ENCODE results near the gene SPN. TPM values are rescaled to one million over a fixed set of nuclear protein-coding genes. Genes with fewer than 3 reads are reported as not detected.
"Not testable (repeated sequence)": the region's sequence is repeated elsewhere in the genome, so short reads cannot be mapped to it uniquely, and the experiment has no call there.

SPN gene
- polyA plus RNA-seq, 1 donor (not counting 4 experiments of a cell fraction or from before 2014, with no cell fraction given), result 0.07 TPM

DNA sequence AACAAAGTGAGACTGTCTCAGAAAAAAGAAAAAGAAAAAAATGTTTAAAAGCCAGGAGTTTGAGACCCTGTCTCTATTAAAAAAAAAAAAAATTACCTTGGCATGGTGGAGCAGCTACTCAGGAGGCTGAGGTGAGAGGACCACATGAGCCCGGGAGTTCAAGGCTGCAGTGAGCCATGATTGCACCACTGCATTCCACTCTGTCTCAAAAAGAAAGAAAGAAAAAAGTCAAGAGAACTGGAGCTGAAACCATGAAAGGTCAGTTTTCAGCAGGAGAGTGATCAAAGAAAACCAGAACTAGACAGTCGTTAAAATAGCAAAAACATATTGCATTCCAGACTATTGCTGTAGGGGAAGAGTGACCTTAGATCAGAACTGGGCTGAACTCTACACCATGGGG, 24.7 kb downstream of the SPN start:
- Histone ChIP-seq H3K36me3 (ENCODE audit: control insufficient read depth in 2 of 2, extremely low read depth in 1 of 2, insufficient read depth in 2 of 2, low read length in 2 of 2) (no peaks in the 10 kb centered on the region), H2AFZ (ENCODE audit: control insufficient read depth, low read length) (no peak overlapping the region), H3K27ac (ENCODE audit: control insufficient read depth, insufficient read depth, low read length) (no peak overlapping the region), H3K4me2 (ENCODE audit: control insufficient read depth, extremely low read depth, insufficient read depth, low read depth, low read length) (no peak overlapping the region), H3K79me2 (ENCODE audit: control insufficient read depth, insufficient read depth, low read length) (no peaks in the 10 kb centered on the region), H3K9me1 (ENCODE audit: control insufficient read depth, extremely low read depth, insufficient read depth, low read length) (no peaks in the 10 kb centered on the region), H4K20me1 (ENCODE audit: control insufficient read depth, extremely low read depth, insufficient read depth, low read length) (no peaks in the 10 kb centered on the region), H3K9ac (ENCODE audit: control insufficient read depth, extremely low read depth, insufficient read depth, low read length) (no peak overlapping the region), H3K4me1 (ENCODE audit: control insufficient read depth, extremely low read depth, insufficient read depth, low read length) (no peaks in the 10 kb centered on the region), H3K9me3 (ENCODE audit: control insufficient read depth, low read depth, low read length) (no peaks in the 10 kb centered on the region), H3K27me3 (ENCODE audit: control insufficient read depth, extremely low read depth, insufficient read depth, low read length) (no peaks in the 10 kb centered on the region), H3K4me3 (ENCODE audit: control insufficient read depth in 2 of 3, extremely low read depth in 1 of 3, insufficient read depth in 2 of 3, low read depth in 1 of 3, low read length in 3 of 3) (no peak overlapping the region)
- DNase-seq (ENCODE audit: low read depth, low spot score) (no peak), FAIRE-seq (no peak)
- dilution Hi-C loops (cut with MboI; ENCODE audit: extremely low pct_ligation_motif_present, low sequenced_read_pairs), result no loop called here
- TF ChIP-seq, protein P1, sequence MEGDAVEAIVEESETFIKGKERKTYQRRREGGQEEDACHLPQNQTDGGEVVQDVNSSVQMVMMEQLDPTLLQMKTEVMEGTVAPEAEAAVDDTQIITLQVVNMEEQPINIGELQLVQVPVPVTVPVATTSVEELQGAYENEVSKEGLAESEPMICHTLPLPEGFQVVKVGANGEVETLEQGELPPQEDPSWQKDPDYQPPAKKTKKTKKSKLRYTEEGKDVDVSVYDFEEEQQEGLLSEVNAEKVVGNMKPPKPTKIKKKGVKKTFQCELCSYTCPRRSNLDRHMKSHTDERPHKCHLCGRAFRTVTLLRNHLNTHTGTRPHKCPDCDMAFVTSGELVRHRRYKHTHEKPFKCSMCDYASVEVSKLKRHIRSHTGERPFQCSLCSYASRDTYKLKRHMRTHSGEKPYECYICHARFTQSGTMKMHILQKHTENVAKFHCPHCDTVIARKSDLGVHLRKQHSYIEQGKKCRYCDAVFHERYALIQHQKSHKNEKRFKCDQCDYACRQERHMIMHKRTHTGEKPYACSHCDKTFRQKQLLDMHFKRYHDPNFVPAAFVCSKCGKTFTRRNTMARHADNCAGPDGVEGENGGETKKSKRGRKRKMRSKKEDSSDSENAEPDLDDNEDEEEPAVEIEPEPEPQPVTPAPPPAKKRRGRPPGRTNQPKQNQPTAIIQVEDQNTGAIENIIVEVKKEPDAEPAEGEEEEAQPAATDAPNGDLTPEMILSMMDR (optimal IDR thresholded peaks at IDR 0.05 in 1 of 3, IDR thresholded peaks at IDR 0.05 in 1 of 3, conservative IDR thresholded peaks at IDR 0.05 in 1 of 3; ENCODE audit: extremely low read depth in 1 of 3, insufficient read depth in 2 of 3, low read length in 3 of 3), result no peak
- no peak for TF ChIP-seq EZH2 (IDR thresholded peaks at IDR 0.05; ENCODE audit: low read length)

DNA sequence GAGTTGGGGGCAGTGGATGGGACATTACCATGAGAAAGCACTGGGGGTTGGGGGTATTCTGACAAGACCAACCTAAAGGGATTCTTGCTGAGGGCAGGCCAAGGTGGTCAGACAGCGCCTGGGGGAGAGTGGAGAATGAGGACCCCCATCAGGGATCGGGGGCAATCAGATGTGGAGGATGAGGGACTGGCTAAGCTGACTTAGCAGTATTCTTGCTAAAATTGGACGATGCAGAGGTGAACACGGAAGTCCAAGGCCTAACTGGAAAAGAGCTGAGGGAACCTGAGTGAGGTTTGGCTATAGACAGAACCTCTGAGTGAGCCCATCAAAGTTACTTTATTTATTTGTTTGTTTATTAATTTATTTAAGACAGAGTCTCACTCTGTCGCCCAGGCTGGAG, 25.1 kb downstream of the SPN start:
- no peaks in the 10 kb centered on the region for H3K79me2 ChIP-seq (ENCODE audit: control insufficient read depth, insufficient read depth, low read length)
- dilution Hi-C loops (cut with MboI; ENCODE audit: extremely low pct_ligation_motif_present, low sequenced_read_pairs), result no loop called here
- no peak overlapping the region for H3K4me3 ChIP-seq (ENCODE audit: control insufficient read depth in 2 of 3, extremely low read depth in 1 of 3, insufficient read depth in 2 of 3, low read depth in 1 of 3, low read length in 3 of 3)
- H3K9me3 ChIP-seq (ENCODE audit: control insufficient read depth, low read depth, low read length), result no peaks in the 10 kb centered on the region
- no peaks in the 10 kb centered on the region for H3K4me1 ChIP-seq (ENCODE audit: control insufficient read depth, extremely low read depth, insufficient read depth, low read length)
- no peak overlapping the region for H3K9ac ChIP-seq (ENCODE audit: control insufficient read depth, extremely low read depth, insufficient read depth, low read length)
- H3K27me3 ChIP-seq (ENCODE audit: control insufficient read depth, extremely low read depth, insufficient read depth, low read length), result no peaks in the 10 kb centered on the region
- H3K4me2 ChIP-seq (ENCODE audit: control insufficient read depth, extremely low read depth, insufficient read depth, low read depth, low read length), result no peak overlapping the region
- H3K36me3 ChIP-seq (ENCODE audit: control insufficient read depth in 2 of 2, extremely low read depth in 1 of 2, insufficient read depth in 2 of 2, low read length in 2 of 2), result no peaks in the 10 kb centered on the region
- no peaks in the 10 kb centered on the region for H3K9me1 ChIP-seq (ENCODE audit: control insufficient read depth, extremely low read depth, insufficient read depth, low read length)
- FAIRE-seq (no peak), DNase-seq (ENCODE audit: low read depth, low spot score) (no peak)
- no peaks in the 10 kb centered on the region for H4K20me1 ChIP-seq (ENCODE audit: control insufficient read depth, extremely low read depth, insufficient read depth, low read length)
- H3K27ac ChIP-seq (ENCODE audit: control insufficient read depth, insufficient read depth, low read length), result no peak overlapping the region
- TF ChIP-seq EZH2 (IDR thresholded peaks at IDR 0.05; ENCODE audit: low read length), result no peak
- TF ChIP-seq, protein P1 (optimal IDR thresholded peaks at IDR 0.05 in 1 of 3, IDR thresholded peaks at IDR 0.05 in 1 of 3, conservative IDR thresholded peaks at IDR 0.05 in 1 of 3; ENCODE audit: extremely low read depth in 1 of 3, insufficient read depth in 2 of 3, low read length in 3 of 3), result no peak
- H2AFZ ChIP-seq (ENCODE audit: control insufficient read depth, low read length), result no peak overlapping the region

DNA sequence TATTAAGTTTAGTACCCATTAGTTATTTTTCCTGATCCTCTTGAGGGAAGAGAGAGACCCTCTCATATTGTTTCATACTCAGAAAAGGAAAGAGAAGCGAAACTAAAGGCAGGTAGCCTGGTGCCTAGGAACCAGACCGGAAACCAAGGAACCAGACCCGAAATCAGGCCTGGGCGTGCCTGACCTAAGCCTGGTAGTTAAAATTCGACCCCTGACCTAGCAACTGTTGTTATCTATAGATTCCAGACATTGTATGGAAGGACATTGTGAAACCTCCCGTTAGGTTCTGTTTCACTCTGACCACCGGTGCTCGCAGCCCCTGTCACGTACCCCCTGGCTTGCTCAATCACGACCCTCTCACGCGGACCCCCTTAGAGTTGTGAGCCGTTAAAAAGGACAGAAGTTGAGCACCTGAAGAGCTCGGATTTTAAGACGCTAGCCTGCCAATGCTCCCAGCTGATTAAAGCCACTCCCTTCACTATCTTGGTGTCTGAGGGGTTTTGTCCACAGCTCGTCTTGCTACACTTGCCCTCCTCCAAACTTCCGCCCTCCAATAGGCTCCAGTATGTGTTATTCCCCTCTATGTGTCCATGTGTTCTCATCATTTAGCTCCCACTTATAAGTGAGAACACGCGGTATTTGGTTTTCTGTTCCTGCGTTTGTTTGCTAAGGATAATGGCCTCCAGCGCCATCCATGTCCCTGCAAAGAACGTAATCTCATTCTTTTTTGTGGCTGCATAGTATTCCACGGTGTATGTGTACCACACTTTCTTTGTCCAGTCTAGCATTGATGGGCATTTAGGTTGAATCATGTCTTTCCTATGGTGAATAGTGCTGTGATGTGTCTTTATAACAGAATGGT, 26.7 kb downstream of the SPN start:
- DNase-seq (ENCODE audit: low read depth, low spot score); H3K9me3 ChIP-seq (ENCODE audit: control insufficient read depth, low read depth, low read length); H3K36me3 ChIP-seq (ENCODE audit: control insufficient read depth in 2 of 2, extremely low read depth in 1 of 2, insufficient read depth in 2 of 2, low read length in 2 of 2); dilution Hi-C loops (cut with MboI; ENCODE audit: extremely low pct_ligation_motif_present, low sequenced_read_pairs); H3K27me3 ChIP-seq (ENCODE audit: control insufficient read depth, extremely low read depth, insufficient read depth, low read length); H3K4me2 ChIP-seq (ENCODE audit: control insufficient read depth, extremely low read depth, insufficient read depth, low read depth, low read length); FAIRE-seq; H3K4me1 ChIP-seq (ENCODE audit: control insufficient read depth, extremely low read depth, insufficient read depth, low read length); H4K20me1 ChIP-seq (ENCODE audit: control insufficient read depth, extremely low read depth, insufficient read depth, low read length); H2AFZ ChIP-seq (ENCODE audit: control insufficient read depth, low read length); H3K4me3 ChIP-seq (ENCODE audit: control insufficient read depth in 2 of 3, extremely low read depth in 1 of 3, insufficient read depth in 2 of 3, low read depth in 1 of 3, low read length in 3 of 3); H3K9ac ChIP-seq (ENCODE audit: control insufficient read depth, extremely low read depth, insufficient read depth, low read length); H3K9me1 ChIP-seq (ENCODE audit: control insufficient read depth, extremely low read depth, insufficient read depth, low read length); H3K79me2 ChIP-seq (ENCODE audit: control insufficient read depth, insufficient read depth, low read length); H3K27ac ChIP-seq (ENCODE audit: control insufficient read depth, insufficient read depth, low read length): not testable (repeated sequence)

DNA sequence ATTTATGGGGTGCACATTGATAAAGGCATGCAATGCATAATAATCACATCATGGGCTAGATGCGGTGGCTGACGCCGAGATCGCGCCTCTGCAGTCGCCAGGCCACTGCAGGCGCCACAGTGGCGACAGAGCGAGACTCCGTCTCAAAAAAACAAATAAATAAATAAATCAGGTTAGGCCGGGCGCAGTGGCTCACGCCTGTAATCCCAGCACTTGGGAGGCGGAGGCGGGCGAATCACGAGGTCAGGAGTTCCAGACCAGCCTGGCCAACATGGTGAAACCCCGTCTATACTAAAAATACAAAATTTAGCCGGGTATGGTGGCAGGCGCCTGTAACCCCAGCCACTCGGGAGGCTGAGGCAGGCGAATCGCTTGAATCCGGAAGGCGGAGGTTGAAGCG, 29.6 kb downstream of the SPN start:
- H3K9ac ChIP-seq (ENCODE audit: control insufficient read depth, extremely low read depth, insufficient read depth, low read length); dilution Hi-C loops (cut with MboI; ENCODE audit: extremely low pct_ligation_motif_present, low sequenced_read_pairs); H3K79me2 ChIP-seq (ENCODE audit: control insufficient read depth, insufficient read depth, low read length); H3K36me3 ChIP-seq (ENCODE audit: control insufficient read depth in 2 of 2, extremely low read depth in 1 of 2, insufficient read depth in 2 of 2, low read length in 2 of 2); H3K4me3 ChIP-seq (ENCODE audit: control insufficient read depth in 2 of 3, extremely low read depth in 1 of 3, insufficient read depth in 2 of 3, low read depth in 1 of 3, low read length in 3 of 3); H3K9me1 ChIP-seq (ENCODE audit: control insufficient read depth, extremely low read depth, insufficient read depth, low read length); FAIRE-seq; DNase-seq (ENCODE audit: low read depth, low spot score); H3K9me3 ChIP-seq (ENCODE audit: control insufficient read depth, low read depth, low read length); H3K27ac ChIP-seq (ENCODE audit: control insufficient read depth, insufficient read depth, low read length); H3K4me2 ChIP-seq (ENCODE audit: control insufficient read depth, extremely low read depth, insufficient read depth, low read depth, low read length); H2AFZ ChIP-seq (ENCODE audit: control insufficient read depth, low read length); H4K20me1 ChIP-seq (ENCODE audit: control insufficient read depth, extremely low read depth, insufficient read depth, low read length); H3K27me3 ChIP-seq (ENCODE audit: control insufficient read depth, extremely low read depth, insufficient read depth, low read length); H3K4me1 ChIP-seq (ENCODE audit: control insufficient read depth, extremely low read depth, insufficient read depth, low read length): not testable (repeated sequence)
